NCI-H2107 (cell line): Measurements from ENCODE around the gene ATMIN.

Experiments
- DNase-seq: peaks from one replicate; lab custom pipeline; 2025; lab: John Stamatoyannopoulos, UW

The ATMIN gene

DNA sequence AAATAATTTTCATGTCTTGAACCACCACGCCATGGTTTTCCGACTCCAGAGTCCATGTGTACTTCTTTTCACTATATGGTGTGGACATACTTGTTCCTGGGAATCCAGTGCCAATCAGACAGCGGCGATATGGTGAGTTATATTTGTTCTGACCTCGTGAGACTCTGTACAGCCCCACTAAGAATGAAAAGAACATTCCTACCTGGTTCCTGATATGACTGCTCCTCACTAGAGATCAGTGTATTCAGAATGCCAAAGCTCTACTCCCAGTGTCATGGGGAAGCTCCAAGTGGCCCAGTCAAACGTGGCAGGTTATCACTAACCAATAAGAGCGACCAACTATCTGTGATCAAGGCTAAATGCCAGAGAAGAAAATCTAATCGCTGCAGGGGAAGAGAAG lies 35.3 kb downstream of the ATMIN start:
- no peak for DNase-seq

DNA sequence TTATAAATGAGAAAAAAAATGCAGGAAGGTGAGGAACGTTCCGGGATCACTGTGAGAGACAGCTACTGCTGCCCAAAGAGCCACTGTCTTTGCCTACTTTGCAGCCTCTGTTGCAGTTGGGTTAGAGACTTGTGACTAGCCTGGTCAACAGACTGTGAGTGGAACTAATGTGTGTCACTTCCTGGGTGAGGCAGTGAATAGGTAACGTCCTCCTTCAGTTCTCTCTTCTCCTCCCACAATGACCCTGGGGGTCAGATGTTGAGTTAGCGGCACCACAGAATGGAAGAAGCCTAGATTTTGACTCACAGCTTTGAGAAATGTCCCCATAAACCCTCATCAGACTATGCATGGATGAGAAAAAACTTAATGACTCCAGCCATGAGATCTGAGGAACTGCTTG lies 36.2 kb downstream of the ATMIN start:
- DNase-seq, result no peak

DNA sequence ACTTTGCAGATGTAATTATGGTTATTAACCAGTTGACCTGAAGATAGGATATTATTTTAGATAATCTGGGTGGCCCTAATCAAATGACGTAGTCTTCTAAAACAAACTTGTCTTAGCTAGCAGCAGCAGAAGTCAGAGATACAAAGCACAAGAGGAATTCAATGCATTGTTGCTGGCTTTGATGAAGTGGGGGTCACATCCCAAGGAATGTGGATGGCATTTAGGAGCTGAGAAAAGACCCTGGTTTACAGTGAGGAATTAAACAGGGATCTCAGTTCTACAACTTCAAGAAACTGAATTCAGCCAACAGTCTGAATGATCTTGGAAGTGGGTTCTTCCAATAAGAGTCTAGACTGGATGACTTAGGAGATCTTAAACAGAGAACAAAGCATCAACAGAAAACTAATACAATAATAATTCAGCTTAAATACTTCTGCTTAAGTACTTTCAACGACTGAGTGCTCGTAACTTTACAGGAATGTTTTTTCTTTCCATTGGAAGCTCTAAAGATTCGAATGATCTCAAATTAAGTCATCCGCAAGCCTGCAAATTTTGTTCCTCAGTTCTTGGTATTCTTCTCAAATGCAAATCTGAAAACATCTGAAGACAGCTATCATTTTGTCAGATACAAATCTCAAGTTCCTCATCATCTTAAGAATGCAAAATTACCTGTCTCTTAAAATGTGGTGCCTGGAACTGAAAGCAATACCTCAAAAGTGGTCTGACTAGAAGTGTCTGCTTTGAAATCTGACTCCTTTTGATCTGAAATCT lies 38.1 kb downstream of the ATMIN start:
- no peak for DNase-seq

DNA sequence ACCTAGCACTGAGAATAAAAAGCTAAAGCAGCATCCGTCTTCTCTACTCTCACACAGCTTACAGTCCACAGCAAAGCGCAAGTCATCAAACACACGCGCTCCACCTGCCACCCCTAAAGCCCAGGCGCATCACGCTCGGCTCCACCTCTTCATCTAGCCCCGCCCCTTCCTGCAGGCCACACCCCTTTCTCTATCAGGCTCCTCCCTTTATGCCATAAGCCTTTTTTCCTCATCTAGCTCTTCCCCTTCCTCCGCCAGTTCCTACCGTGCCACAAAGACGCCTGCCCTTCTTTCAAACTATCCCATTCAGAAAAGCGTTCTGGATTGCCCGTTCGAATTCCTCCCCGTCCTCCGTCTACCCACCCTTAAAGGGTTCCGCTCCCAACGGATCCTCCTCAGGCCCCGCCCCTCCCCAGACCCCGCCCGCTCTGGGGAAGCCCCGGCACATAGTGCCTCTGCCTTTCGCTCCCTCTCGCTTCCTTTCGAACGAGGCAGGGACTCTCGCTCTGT lies 41.0 kb downstream of the ATMIN start:
- peak; percentile 67 for DNase-seq

DNA sequence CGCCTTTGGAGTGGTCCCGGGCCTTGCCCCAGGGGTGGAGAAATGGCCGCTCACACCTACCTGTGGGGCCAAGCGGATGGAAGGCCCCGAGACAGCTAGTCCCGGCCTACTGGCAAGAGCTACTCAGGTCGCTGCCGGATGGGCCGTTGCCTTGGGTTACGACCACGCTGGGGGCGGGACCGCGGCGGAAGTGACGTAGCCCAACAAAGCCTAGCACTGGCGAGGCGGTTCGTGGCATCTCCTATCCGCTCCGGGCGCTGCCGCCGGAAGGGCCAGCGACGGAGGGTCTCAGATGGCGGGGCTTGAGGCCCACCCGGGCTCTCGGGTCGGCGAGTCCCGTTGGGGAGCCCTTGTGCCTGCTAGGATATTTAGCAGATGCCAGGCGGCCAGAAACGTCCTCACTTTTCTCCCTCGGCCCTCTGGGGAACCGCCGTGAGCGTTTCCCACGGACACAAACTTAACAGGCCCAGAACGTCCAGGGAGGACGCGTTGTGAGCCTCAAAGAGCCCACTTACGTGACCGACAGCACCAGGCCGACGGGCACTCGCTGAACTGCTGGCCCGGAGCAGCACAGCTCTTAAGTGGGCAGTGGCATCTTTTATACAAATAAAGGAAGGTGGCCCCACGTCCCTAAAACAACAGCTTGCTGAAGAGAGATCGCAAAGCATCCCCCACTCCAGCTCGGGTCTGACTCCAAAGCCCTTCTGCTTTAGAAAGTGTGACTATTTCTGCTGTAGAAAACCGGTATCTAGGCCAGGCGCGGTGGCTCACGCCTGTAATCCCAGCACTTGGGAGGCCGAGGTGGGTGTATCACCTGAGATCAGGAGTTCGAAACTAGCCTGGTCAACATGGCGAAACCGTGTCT lies 41.7 kb downstream of the ATMIN start, which contains the start of gene C16orf46:
Gene C16orf46 (minus strand): TSS at position 163 of the 865 bp plus-strand sequence. CDS start 13,283 bp downstream, outside the sequence.
- peak; percentile 92 for DNase-seq

DNA sequence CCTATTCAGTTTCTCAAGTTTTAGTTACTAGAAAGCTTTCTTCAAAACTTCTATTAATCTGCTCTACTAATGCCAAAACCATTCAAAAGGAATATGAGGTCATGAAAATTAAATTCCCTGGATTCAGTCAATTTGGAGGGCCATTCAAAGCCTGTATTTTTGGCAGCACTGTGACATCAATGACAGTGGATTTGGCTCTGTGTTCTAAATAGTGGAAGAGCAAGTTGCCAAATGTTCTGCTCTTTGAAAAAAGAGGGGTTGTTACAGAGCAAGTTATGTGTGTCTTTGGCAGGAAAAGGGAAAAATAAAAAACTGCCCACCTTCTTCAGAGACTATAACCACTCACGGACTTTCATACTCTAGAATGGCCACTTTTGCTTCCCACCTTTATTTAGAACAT lies 44.6 kb downstream of the ATMIN start:
- DNase-seq, result no peak

DNA sequence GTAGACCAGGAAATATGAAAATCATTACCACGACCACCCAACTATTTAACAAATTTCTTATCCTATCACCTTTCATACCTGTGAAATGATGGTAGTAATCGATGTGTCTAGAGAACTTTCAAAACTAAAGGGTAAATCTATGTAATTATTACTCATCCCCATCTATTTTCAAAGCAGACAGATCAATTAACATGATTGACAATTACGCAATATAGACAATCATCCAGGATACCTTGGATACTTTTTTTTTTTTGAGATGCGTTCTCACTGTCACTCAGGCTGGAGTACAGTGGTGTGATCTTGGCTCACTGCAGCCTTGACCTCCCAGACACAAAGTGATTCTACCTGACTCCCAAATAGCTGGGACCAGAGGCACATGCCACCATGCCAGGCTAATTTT lies 45.4 kb downstream of the ATMIN start:
- no peak for DNase-seq

DNA sequence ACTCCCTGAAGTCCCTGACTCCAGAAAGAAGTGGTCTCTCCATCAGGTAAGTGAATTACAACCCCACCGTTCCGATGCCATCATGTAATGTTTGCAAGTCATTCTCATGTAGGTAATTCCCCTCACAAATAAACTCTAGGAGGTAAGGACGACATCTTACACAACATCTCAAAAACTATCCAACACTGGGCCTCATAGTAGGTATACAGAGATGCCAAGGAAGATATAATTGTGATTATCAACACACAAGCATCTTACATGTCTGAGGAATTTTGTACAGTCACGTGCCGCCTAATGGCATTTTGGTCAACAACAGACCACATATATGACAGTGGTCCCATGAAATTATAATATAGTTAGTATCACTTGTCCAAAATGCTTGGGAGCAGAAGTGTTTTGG lies 53.2 kb downstream of the ATMIN start:
- DNase-seq, result no peak

DNA sequence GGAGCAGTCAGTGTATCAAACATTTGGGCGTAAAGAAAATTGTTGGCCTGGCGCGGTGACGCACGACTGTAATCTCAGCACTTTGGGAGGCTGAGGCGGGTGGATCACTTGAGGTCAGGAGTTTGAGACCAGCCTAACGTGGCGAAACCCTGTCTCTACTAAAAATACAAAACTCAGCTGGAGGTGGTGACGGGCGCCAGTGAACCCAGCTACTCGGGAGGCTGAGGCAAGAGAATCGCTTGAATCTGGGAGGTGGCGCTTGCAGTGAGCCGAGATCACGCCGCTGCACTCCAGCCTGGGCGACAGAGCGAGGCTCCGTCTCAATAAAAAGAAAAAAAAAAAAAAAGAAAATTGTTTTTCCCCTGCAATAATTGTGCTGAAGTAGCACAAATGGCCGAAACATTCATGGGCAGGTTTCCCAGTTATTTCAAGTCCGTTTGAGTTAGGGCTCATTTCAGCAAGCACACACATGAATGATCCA lies 59.2 kb downstream of the ATMIN start:
- DNase-seq, result no peak

DNA sequence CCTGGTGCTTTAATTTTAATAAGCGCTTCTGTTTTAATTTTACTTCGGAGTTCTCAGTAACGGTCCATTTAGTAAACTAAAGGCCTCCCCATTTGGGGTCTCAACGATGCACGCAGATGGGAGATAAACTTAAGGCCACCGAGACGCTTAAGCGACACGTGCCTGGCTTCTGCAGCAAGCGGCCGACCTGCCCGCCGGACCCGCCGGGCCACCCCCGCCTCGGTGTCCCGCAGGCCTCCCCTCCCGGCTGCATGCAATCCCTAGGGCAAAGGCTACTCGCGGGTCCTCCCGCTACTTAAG lies 60.0 kb downstream of the ATMIN start:
- DNase-seq, result no peak

DNA sequence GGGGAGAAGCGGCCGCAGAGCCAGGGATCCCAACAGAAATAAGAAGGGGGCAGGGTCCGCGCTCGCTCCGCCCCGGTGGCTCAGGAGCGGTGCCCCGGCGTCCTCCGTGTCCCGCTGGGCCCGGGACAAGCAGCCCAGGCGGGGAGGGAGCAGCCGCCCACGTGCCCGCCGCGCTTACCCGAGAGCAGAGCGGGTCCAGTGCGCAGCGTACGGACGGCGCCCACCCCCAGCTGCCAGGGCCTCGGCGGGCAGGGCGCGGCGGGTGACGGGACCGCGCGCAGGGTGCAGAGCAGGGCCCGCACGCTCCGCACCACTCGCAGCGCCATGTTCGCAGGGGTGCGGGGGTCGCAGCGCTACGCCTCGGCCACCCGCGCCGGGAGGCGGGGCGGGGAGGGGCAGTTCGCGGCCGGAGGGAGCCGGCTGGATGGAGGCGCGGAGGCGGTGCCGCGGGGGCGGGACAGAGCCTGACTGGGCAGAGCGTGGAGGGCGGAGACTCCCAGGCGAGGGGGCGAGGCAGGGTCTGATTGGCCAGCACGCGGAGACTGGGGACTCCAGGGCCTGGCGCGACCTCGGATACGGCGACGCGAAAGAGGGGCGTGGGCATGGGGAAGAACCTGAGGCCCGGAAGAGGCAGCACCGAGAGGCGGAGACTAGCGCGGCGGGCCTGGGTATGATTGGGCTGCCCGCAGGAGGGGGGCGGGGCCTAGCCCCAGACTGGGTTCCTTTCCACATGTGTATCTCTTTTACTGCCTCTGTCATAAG lies 60.5 kb downstream of the ATMIN start, which contains the start of gene GCSH:
Gene GCSH (minus strand): TSS at position 443 of the 762 bp plus-strand sequence. CDS start 117 bp downstream, at position 326.
- peak; percentile 92 for DNase-seq

DNA sequence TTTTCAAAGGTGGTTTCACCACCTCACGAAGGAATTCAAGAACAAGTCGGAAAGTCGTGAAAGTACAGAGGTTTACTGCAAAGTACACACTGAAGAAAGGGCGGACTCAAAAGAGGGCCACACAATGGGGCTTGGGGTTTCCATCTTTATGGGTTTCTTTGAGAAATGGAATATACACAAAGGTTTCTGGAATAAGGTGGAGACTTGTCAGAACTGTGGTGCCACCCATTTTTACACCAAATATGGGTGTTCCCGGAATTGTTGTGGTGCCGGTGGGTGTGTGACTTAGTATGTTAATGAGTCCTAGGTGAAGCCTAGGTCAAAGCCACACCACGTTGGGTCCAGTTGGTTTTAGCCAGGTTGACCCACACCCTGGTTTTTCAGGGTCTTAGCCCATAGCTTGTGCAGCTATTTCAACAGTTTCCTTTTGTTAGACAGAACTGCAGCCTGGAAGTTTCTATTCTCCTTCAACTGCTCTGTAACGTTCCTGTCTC lies 61.1 kb downstream of the ATMIN start:
- no peak for DNase-seq
